BJ (cell line): ENCODE data around the gene TMEM231. TPM values are rescaled to one million over a fixed set of nuclear protein-coding genes. Genes with fewer than 3 reads are reported as not detected.
"Not testable (repeated sequence)": the region's sequence is repeated elsewhere in the genome, so short reads cannot be mapped to it uniquely, and the experiment has no call there.

Source experiments
- CTCF ChIA-PET: fragments of 350-600 bp; formaldehyde crosslinking; extraction: SDS; loops from one replicate; lab custom pipeline; 2021; ENCODE audit warnings: antibody characterized with exemption, inconsistent platforms; lab: Yijun Ruan, JAX
- POLR2A ChIA-PET: fragments of 300-600 bp; sonication (Branson Sonifier 250); formaldehyde crosslinking; extraction: SDS; loops from one replicate; lab custom pipeline; 2021; ENCODE audit warnings: antibody characterized with exemption; lab: Charles Lee
- DNase-seq: peaks from one replicate; pipeline ENCODE4 v3.0.0-alpha.2; 2011; ENCODE audit warnings: low read depth
- H3K27me3 ChIP-seq: 2 replicates; pipeline ENCODE4 v1.6.0; 2011; ENCODE audit warnings: low read length; ENCODE audit not compliant: control insufficient read depth, insufficient read depth
- H3K36me3 ChIP-seq: 2 replicates; pipeline ENCODE4 v1.5.1; 2011; ENCODE audit warnings: low read length; ENCODE audit not compliant: control insufficient read depth, insufficient read depth
- H3K4me3 ChIP-seq: 2 replicates; pipeline ENCODE4 v1.5.1; 2011; ENCODE audit warnings: low read depth, mild to moderate bottlenecking, control low read depth, low read length
- polyA plus RNA-seq: library from polyadenylated mRNA; depleted of rRNA; stranded (reverse); fragments of >200 nt; gene quantifications from 2 replicates; pipeline ENCODE4 v1.2.3, GENCODE V29; 2011
- TF ChIP-seq, protein P1 (sequence below): IDR thresholded peaks from 2 replicates; pipeline ENCODE4 v1.5.1; 2011; ENCODE audit warnings: low read depth, mild to moderate bottlenecking, control low read depth, inconsistent platforms, low read length, moderate library complexity; ENCODE audit not compliant: insufficient read depth

TMEM231 gene
- polyA plus RNA-seq, 1 experiment = 38.8 TPM

DNA sequence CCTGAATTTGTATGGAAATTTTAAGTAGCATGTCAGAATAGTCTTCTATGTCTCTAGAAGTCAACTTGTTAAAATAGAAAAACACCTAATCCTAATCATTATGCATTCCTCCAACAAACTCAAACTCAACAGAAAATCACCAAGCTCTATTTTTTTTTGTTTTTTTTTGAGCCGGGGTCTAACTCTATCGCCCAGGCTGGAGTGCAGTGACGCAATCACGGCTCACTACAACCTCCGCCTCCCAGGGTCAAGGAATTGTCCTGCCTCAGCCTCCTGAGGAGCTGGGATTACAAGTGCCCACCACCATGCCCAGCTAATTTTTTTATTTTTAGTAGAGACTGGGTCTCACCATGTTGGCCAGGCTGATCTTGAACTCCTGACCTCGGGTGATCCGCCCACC lies 9.8 kb downstream of the TMEM231 start:
- CTCF ChIA-PET = no interaction called here
- POLR2A ChIA-PET = interaction anchor here (0.7 kb wide), 1 partner anchor 10 kb away, joined by 6 read pairs; the partner anchor contains the start of gene TMEM231
- TF ChIP-seq, protein P1, sequence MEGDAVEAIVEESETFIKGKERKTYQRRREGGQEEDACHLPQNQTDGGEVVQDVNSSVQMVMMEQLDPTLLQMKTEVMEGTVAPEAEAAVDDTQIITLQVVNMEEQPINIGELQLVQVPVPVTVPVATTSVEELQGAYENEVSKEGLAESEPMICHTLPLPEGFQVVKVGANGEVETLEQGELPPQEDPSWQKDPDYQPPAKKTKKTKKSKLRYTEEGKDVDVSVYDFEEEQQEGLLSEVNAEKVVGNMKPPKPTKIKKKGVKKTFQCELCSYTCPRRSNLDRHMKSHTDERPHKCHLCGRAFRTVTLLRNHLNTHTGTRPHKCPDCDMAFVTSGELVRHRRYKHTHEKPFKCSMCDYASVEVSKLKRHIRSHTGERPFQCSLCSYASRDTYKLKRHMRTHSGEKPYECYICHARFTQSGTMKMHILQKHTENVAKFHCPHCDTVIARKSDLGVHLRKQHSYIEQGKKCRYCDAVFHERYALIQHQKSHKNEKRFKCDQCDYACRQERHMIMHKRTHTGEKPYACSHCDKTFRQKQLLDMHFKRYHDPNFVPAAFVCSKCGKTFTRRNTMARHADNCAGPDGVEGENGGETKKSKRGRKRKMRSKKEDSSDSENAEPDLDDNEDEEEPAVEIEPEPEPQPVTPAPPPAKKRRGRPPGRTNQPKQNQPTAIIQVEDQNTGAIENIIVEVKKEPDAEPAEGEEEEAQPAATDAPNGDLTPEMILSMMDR = no peak
- Histone ChIP-seq H3K27me3 (no peaks in the 10 kb centered on the region), H3K36me3 (peaks cover 2% of the 10 kb centered on the region), H3K4me3 (no peak overlapping the region)
- DNase-seq = no peak

DNA sequence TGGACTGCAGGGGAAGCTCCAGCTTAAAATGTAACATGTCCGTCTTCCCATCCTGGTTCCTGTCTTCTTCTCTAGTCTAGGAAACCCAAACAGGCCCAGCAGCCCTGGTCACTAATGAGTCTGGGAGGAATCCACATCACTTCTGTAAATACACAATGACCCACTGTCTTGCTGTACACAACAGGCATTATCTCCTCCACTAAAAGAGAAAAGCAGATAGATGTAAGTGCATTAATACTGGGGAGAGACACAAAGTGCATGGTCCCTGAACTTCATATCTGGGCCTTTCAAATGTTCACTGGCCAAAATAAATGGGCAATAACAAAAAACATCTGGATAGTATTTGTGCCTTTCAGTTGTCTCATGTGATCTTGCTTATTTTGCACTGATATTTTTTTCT lies 10.2 kb downstream of the TMEM231 start:
- H3K4me3 ChIP-seq, DNase-seq, CTCF ChIA-PET, H3K36me3 ChIP-seq, POLR2A ChIA-PET, H3K27me3 ChIP-seq: not testable (repeated sequence)

DNA sequence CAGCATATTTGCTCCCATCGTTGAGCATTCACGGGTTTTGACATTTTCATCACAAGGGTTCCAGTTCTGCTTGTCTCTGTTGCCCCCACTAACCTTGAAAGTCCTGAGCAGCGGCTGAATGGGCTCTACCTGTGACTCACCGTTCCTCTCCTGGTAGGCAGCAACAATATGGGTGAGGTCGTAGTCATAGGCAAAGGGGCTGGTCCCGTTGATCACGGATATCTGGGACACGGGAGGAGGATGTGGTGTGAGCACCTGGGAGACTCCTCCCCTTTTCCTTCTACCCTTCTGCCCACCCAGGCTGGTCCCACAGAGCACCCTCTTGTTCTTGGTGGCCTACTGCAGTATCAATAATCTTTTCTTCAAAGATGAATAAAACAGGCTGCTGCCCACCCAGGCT lies 13.6 kb downstream of the TMEM231 start:
- CTCF ChIA-PET, POLR2A ChIA-PET: not testable (repeated sequence)

DNA sequence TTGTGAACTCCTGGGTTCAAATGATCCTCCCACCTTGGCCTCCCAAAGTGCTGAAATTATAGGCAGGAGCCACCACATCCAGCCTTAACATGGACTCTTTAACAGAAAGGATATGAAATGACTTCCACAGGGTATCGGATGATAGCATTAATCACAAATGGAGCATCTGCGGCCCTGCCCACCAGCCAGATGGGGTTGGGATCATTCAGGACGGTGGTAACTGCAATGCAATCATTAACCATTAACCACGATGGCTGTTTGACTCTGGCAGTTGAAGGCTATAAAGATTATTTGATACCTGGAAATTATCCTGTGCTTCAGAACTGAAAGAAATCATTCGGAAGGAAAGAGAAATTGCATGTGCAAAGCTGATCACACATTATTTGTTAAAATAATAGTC lies 14.8 kb downstream of the TMEM231 start:
- Histone ChIP-seq H3K4me3 (no peak overlapping the region), H3K36me3 (peaks cover 2% of the 10 kb centered on the region), H3K27me3 (no peaks in the 10 kb centered on the region)
- ChIA-PET POLR2A (no interaction called here), CTCF (no interaction called here)
- DNase-seq = no peak
- TF ChIP-seq, protein P1 = no peak

More for the DNA sequence above, 13.6 kb downstream of the TMEM231 start:
- not testable (repeated sequence) for DNase-seq, H3K4me3 ChIP-seq, H3K36me3 ChIP-seq, H3K27me3 ChIP-seq

DNA sequence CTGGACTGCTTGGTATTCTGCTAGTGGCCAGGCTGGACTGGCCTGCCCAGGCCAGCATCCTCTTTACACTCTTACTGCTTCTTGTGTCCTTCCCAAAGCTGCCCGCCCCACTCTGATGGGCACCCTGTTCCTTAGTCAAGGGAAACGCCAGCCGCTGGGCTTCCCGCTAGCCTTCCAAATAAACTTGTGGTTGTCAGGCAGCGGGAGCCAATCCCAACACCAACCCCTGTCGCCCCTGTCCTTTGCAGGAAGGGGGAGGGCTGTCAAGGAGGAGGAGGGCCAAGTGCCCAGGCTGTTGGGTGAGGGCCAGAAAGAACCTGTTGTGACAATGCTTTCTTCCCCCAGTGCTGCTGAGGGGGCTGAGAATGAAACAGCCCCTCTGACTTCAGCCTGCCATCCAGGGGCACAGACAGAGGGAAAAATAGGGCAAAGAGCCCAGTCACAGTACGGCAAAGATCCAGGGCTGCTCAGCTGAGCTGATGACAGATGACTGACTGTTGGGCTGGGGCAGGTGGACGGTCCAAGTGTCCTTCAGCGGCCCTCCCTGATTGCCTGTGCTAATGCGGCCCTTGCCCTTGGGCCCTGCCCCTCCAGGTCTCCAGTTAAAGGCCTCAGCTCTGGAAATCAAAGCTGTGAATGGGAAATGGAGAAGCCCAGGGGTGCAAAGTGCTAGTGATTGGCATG lies 17.0 kb downstream of the TMEM231 start:
- ChIA-PET CTCF (interaction anchor here (1.5 kb wide), 1 partner anchor 22 kb away, joined by 4 read pairs; no protein-coding TSS in a partner anchor), POLR2A (interaction anchor here (0.7 kb wide), 1 partner anchor 31 kb away, joined by 3 read pairs; no protein-coding TSS in a partner anchor)
- H3K27me3 ChIP-seq, H3K36me3 ChIP-seq, H3K4me3 ChIP-seq, DNase-seq: not testable (repeated sequence)

DNA sequence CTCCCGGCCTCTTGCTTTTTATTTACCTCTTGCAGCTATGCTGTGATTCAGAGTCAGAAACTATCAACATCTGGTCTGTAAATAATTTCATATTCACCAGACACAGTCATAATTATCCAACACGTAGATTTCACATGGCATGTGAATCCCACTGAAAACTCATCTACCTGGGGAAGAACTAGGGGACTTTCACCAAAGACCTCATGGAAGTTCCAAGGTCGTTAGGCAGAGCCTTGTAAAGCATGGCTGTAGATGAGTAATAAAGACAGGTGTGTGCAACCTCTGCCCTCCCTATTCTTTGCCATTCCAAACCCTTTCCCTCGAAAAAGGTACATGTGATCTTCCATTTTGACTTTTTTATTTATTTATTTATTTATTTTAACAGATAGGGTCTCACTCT lies 18.3 kb downstream of the TMEM231 start:
- H3K36me3 ChIP-seq = no peaks in the 10 kb centered on the region
- DNase-seq = no peak
- ChIA-PET CTCF (interaction anchor here (1.0 kb wide), 1 partner anchor 21 kb away, joined by 3 read pairs; no protein-coding TSS in a partner anchor), POLR2A (no interaction called here)
- no peaks in the 10 kb centered on the region for H3K27me3 ChIP-seq
- no peak overlapping the region for H3K4me3 ChIP-seq
- TF ChIP-seq, protein P1 = no peak

DNA sequence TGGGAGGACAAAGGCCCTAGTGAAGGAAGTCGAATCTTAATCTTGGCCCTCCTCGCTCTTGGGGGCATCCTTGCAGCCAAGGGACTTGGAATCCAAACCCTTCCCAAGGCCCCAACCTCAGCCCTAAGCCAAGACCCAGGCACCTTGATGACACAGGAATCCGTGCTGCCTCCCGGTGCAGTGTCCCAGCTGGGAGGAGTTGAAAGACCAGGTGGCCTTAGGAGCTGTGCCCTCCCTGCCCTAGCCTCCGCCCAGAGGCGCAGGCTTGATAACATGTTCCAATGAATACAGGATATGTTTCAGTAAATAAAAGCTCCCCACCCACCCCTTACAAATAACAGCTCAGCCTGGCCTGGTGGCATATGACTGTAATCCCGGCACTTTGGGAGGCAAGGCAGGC lies 20.2 kb downstream of the TMEM231 start, which contains the start of gene CHST5:
TSS of gene CHST5 (minus strand) at position 208 of the 400 bp plus-strand sequence. CDS start 5,724 bp downstream, outside the sequence.
- Histone ChIP-seq H3K27me3 (no peaks in the 10 kb centered on the region), H3K4me3 (no peak within 1 kb of the TSS), H3K36me3 (no peaks in the 10 kb centered on the region)
- DNase-seq = no peak
- TF ChIP-seq, protein P1 = no peak
- POLR2A ChIA-PET = no interaction called here
- CTCF ChIA-PET = interaction anchor here (0.8 kb wide), 1 partner anchor 19 kb away, joined by 4 read pairs; no protein-coding TSS in a partner anchor
